Liver (tissue), 3 donors: ENCODE measurements around the gene PLXNA2.

Experiments used
- ATF3 ChIP-seq: IDR thresholded peaks from 2 replicates; pipeline ENCODE4 v1.6.1; 2016; ENCODE audit warnings: antibody characterized with exemption
- CTCF ChIP-seq: fragments of 150-350 bp; IDR thresholded peaks from 2 replicates; pipeline ENCODE4 v1.5.1; 2017; ENCODE audit warnings: improper control_type of control experiment, low read depth, low read length; ENCODE audit not compliant: missing input control
- EGR1 ChIP-seq, 2 donors: IDR thresholded peaks; 2 replicates each; pipeline ENCODE4 v1.6.1; 2016 to 2018; ENCODE audit warnings: antibody characterized with exemption in 2 of 2, low read depth in 2 of 2
- FOXA1 ChIP-seq: IDR thresholded peaks from 2 replicates; pipeline ENCODE4 v1.6.1; 2016; ENCODE audit warnings: antibody characterized with exemption
- FOXA2 ChIP-seq: IDR thresholded peaks from 2 replicates; pipeline ENCODE4 v1.6.1; 2016; ENCODE audit warnings: antibody characterized with exemption
- GABPA ChIP-seq, 2 donors: IDR thresholded peaks in 1 of 2; conservative IDR thresholded peaks in 1 of 2; 2 replicates each; pipeline ENCODE4 v1.6.1; 2016; ENCODE audit warnings: antibody characterized with exemption in 2 of 2, mild to moderate bottlenecking in 1 of 2, moderate library complexity in 1 of 2
- JUND ChIP-seq, 2 donors: IDR thresholded peaks; 2 replicates each; pipeline ENCODE4 v1.6.1; 2016; ENCODE audit warnings: antibody characterized with exemption in 2 of 2
- MAX ChIP-seq: IDR thresholded peaks from 2 replicates; pipeline ENCODE4 v1.6.1; 2016; ENCODE audit warnings: antibody characterized with exemption
- RAD21 ChIP-seq, 2 donors: IDR thresholded peaks; 2 replicates each; pipeline ENCODE4 v1.6.1; 2016; ENCODE audit warnings: antibody characterized with exemption in 2 of 2, mild to moderate bottlenecking in 2 of 2
- REST ChIP-seq: IDR thresholded peaks from 2 replicates; pipeline ENCODE4 v1.6.1; 2016; ENCODE audit warnings: antibody characterized with exemption, mild to moderate bottlenecking
- SP1 ChIP-seq: IDR thresholded peaks from 2 replicates; pipeline ENCODE4 v1.6.1; 2018; ENCODE audit warnings: antibody characterized with exemption, mild to moderate bottlenecking
- TAF1 ChIP-seq: conservative IDR thresholded peaks from 2 replicates; pipeline ENCODE4 v1.6.1; 2016; ENCODE audit warnings: antibody characterized with exemption, mild to moderate bottlenecking
- YY1 ChIP-seq: IDR thresholded peaks from 2 replicates; pipeline ENCODE4 v1.6.1; 2016; ENCODE audit warnings: antibody characterized with exemption, mild to moderate bottlenecking
- TF ChIP-seq, protein P1 (sequence below): IDR thresholded peaks from 2 replicates; pipeline ENCODE4 v1.6.1; 2016; ENCODE audit warnings: antibody characterized with exemption
- donor health status: healthy.
- donor health status: healthy.

- no peak for TF ChIP-seq CTCF
- no peak for TF ChIP-seq FOXA2
- TF ChIP-seq RAD21 (IDR thresholded peaks at IDR 0.05): no peak
- no peak for TF ChIP-seq SP1
- TF ChIP-seq MAX: no peak
- no peak for TF ChIP-seq ATF3
- TF ChIP-seq REST: no peak
- no peak for TF ChIP-seq YY1
- TF ChIP-seq FOXA1: no peak
- no peak for TF ChIP-seq TAF1
- TF ChIP-seq, protein P1, sequence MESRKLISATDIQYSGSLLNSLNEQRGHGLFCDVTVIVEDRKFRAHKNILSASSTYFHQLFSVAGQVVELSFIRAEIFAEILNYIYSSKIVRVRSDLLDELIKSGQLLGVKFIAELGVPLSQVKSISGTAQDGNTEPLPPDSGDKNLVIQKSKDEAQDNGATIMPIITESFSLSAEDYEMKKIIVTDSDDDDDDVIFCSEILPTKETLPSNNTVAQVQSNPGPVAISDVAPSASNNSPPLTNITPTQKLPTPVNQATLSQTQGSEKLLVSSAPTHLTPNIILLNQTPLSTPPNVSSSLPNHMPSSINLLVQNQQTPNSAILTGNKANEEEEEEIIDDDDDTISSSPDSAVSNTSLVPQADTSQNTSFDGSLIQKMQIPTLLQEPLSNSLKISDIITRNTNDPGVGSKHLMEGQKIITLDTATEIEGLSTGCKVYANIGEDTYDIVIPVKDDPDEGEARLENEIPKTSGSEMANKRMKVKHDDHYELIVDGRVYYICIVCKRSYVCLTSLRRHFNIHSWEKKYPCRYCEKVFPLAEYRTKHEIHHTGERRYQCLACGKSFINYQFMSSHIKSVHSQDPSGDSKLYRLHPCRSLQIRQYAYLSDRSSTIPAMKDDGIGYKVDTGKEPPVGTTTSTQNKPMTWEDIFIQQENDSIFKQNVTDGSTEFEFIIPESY: no peak
- no peak for TF ChIP-seq GABPA (IDR thresholded peaks at IDR 0.05 in 1 of 2, conservative IDR thresholded peaks at IDR 0.05 in 1 of 2)
- no peak for TF ChIP-seq JUND (IDR thresholded peaks at IDR 0.05)
- TF ChIP-seq EGR1 (IDR thresholded peaks at IDR 0.05; ENCODE audit: low read depth in 2 of 2): no peak
These were observed 165.0 kb downstream of the PLXNA2 start for GRCh38 chr1:208079161-208079560.
